ENCODE measurements around the gene SC5D. TPM values are rescaled to one million over a fixed set of nuclear protein-coding genes. Genes with fewer than 3 reads are reported as not detected.

SC5D gene
- total RNA-seq, 4 donors from 2014 or later: 23.6 to 38.3 (median 26.2) TPM

GRCh38 chr11:121309688-121310087 is 17.1 kb downstream of the SC5D start:
- Histone ChIP-seq H3K27ac (no peak overlapping the region), H3K27me3 (no peaks in the 10 kb centered on the region), H3K4me3 (no peak overlapping the region), H3K9me3 (no peaks in the 10 kb centered on the region), H3K4me1 (no peaks in the 10 kb centered on the region), H3K36me3 (peaks cover 0 to 42% of the 10 kb centered on the region in 2 donors)
- WGBS, 2 donors (ENCODE audit: low coverage in 1 of 2): 80 to 95% methylated on average over 3 to 4 of the region's 4 CpGs
- TF ChIP-seq POLR2AphosphoS5 (IDR thresholded peaks at IDR 0.05): no peak
- no peak for TF ChIP-seq POLR2A (IDR thresholded peaks at IDR 0.05)
- TF ChIP-seq EP300 (IDR thresholded peaks at IDR 0.05): no peak
- TF ChIP-seq CTCF (IDR thresholded peaks at IDR 0.05): no peak
- ATAC-seq: no peak

- H3K27me3 ChIP-seq: no peaks in the 10 kb centered on the region
- no peak for ATAC-seq
- 96 to 100% methylated on average over 1 of the region's 1 CpG for WGBS, 2 donors (ENCODE audit: low coverage in 1 of 2)
Observed at GRCh38 chr11:121310908-121311307, 18.3 kb downstream of the SC5D start.

GRCh38 chr11:121311373-121311772 is 18.8 kb downstream of the SC5D start:
- H3K4me3 ChIP-seq: no peak overlapping the region
- no peak for ATAC-seq

More at GRCh38 chr11:121310908-121311307, 18.3 kb downstream of the SC5D start:
- Histone ChIP-seq H3K27ac (no peak overlapping the region), H3K9me3 (no peaks in the 10 kb centered on the region), H3K36me3 (peaks cover 0 to 31% of the 10 kb centered on the region in 2 donors), H3K4me1 (no peaks in the 10 kb centered on the region), H3K4me3 (no peak overlapping the region)
- no peak for TF ChIP-seq EP300 (IDR thresholded peaks at IDR 0.05)
- TF ChIP-seq POLR2A (IDR thresholded peaks at IDR 0.05): no peak

GRCh38 chr11:121312483-121312882 is 19.9 kb downstream of the SC5D start:
- peaks cover 0 to 15% of the 10 kb centered on the region in 2 donors for H3K36me3 ChIP-seq
- 51 to 67% methylated on average over 2 of the region's 2 CpGs for WGBS, 2 donors (ENCODE audit: low coverage in 1 of 2)
- no peaks in the 10 kb centered on the region for H3K27me3 ChIP-seq
- H3K9me3 ChIP-seq: no peaks in the 10 kb centered on the region
- no peak for TF ChIP-seq POLR2A (IDR thresholded peaks at IDR 0.05)
- TF ChIP-seq POLR2AphosphoS5 (IDR thresholded peaks at IDR 0.05): no peak
- no peak for TF ChIP-seq CTCF (IDR thresholded peaks at IDR 0.05)
- no peak for TF ChIP-seq EP300 (IDR thresholded peaks at IDR 0.05)
- H3K4me1 ChIP-seq: no peaks in the 10 kb centered on the region
- ATAC-seq: no peak
- no peak overlapping the region for H3K27ac ChIP-seq
- no peak overlapping the region for H3K4me3 ChIP-seq

More at GRCh38 chr11:121311373-121311772, 18.8 kb downstream of the SC5D start:
- Histone ChIP-seq H3K27ac (no peak overlapping the region), H3K9me3 (no peaks in the 10 kb centered on the region), H3K36me3 (peaks cover 0 to 26% of the 10 kb centered on the region in 2 donors), H3K4me1 (no peaks in the 10 kb centered on the region), H3K27me3 (no peaks in the 10 kb centered on the region)
- TF ChIP-seq POLR2A (IDR thresholded peaks at IDR 0.05) (no peak), EP300 (IDR thresholded peaks at IDR 0.05) (no peak), CTCF (IDR thresholded peaks at IDR 0.05) (no peak), POLR2AphosphoS5 (IDR thresholded peaks at IDR 0.05) (no peak)

- no peaks in the 10 kb centered on the region for H3K36me3 ChIP-seq
- no peak overlapping the region for H3K4me3 ChIP-seq
- TF ChIP-seq CTCF (IDR thresholded peaks at IDR 0.05) (peak; percentile 60 to 81 (median 76)), EP300 (IDR thresholded peaks at IDR 0.05) (no peak), POLR2A (IDR thresholded peaks at IDR 0.05) (no peak)
- H3K27me3 ChIP-seq: no peaks in the 10 kb centered on the region
- no peak for ATAC-seq
- no peak overlapping the region for H3K27ac ChIP-seq
- WGBS, 2 donors (ENCODE audit: low coverage in 1 of 2): 25 to 43% methylated on average over 5 to 7 of the region's 7 CpGs
- no peaks in the 10 kb centered on the region for H3K4me1 ChIP-seq
- no peaks in the 10 kb centered on the region for H3K9me3 ChIP-seq
Observed at GRCh38 chr11:121318848-121319834, 26.6 kb downstream of the SC5D start.
